ENCODE measurements around the gene PTMA.

PTMA gene

DNA sequence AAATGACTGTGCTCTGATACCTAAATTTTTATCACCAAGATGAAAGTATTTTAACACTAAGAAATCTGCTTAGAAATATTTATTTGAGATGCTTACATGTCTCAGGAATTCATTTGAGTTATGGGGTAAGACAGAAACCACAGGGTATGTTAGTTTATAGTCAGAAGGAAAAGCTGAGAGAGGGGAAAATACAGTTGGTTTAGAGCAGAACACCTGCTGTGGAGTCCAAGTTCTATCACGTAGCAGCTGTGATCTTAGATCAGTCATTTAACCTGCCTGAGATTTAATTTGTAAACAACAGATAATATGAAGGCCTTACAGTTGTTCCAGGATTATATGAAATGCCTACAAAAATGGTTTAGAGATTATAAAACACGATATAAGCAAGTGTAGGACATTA, 43.7 kb downstream of the PTMA start:
- no peak overlapping the region for H3K4me3 ChIP-seq (ENCODE audit: low read depth, low read length)
- no peak for DNase-seq (ENCODE audit: low read depth)

DNA sequence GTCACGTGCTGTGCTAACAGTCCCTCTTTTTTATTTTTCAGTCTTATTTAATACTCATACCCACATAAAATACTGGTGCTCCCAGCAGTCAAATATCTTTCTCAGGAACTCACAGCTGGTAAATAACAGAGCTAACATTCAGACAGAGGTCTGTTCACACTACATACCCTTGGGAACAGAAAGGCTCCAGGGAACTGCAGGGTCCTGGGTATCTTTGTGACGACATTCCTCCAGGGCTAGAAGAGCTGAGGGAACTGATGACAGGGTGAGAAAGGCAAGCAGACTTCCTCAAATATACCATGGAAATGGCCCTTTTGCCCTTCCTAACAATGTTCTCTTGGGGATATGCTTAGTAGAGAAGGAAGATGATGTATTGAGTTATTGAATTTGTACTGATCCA, 53.4 kb downstream of the PTMA start:
- no peak overlapping the region for H3K4me3 ChIP-seq (ENCODE audit: low read depth, low read length)
- no peak for DNase-seq (ENCODE audit: low read depth)
- TF ChIP-seq, protein P1, sequence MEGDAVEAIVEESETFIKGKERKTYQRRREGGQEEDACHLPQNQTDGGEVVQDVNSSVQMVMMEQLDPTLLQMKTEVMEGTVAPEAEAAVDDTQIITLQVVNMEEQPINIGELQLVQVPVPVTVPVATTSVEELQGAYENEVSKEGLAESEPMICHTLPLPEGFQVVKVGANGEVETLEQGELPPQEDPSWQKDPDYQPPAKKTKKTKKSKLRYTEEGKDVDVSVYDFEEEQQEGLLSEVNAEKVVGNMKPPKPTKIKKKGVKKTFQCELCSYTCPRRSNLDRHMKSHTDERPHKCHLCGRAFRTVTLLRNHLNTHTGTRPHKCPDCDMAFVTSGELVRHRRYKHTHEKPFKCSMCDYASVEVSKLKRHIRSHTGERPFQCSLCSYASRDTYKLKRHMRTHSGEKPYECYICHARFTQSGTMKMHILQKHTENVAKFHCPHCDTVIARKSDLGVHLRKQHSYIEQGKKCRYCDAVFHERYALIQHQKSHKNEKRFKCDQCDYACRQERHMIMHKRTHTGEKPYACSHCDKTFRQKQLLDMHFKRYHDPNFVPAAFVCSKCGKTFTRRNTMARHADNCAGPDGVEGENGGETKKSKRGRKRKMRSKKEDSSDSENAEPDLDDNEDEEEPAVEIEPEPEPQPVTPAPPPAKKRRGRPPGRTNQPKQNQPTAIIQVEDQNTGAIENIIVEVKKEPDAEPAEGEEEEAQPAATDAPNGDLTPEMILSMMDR (IDR thresholded peaks at IDR 0.05; ENCODE audit: low read depth, low read length, missing control alignments) = no peak

More for the DNA sequence above, 43.7 kb downstream of the PTMA start:
- TF ChIP-seq, protein P1 (IDR thresholded peaks at IDR 0.05; ENCODE audit: low read depth, low read length, missing control alignments) = no peak
